Lung (tissue), 12 donors: Measurements from ENCODE around the gene POC1A. TPM values are rescaled to one million over a fixed set of nuclear protein-coding genes. Genes with fewer than 3 reads are reported as not detected.

Source experiments
- ATAC-seq: fragments of 200-7000 bp; cut with Tn5 transposase; one replicate; pipeline ENCODE4 v1.9.1; 2020; ENCODE audit warnings: moderate number of reproducible peaks; ENCODE audit not compliant: insufficient read depth, low FRiP score
- DNase-seq, 3 donors: peaks; one replicate each; pipeline ENCODE4 v3.0.0-alpha.2; 2013 to 2017
- H3K27ac ChIP-seq, 2 donors: one replicate each; pipeline ENCODE4 v1.5.1; 2013; ENCODE audit warnings: mild to moderate bottlenecking in 2 of 2, moderate library complexity in 2 of 2, control low read depth in 1 of 2, inconsistent platforms in 1 of 2, low read depth in 1 of 2, low read length in 1 of 2
- H3K27me3 ChIP-seq, 3 donors: one replicate each; pipeline ENCODE4 v1.5.1; 2013; ENCODE audit warnings: low read length in 2 of 3; ENCODE audit not compliant: control insufficient read depth in 3 of 3, insufficient read depth in 3 of 3
- H3K36me3 ChIP-seq, 4 donors: one replicate each; pipeline ENCODE4 v1.5.1; 2013; ENCODE audit warnings: low read length in 4 of 4, mild to moderate bottlenecking in 1 of 4, moderate library complexity in 1 of 4; ENCODE audit not compliant: control insufficient read depth in 4 of 4, insufficient read depth in 4 of 4
- H3K4me1 ChIP-seq, 5 donors: one replicate each; pipeline ENCODE4 v1.5.1; 2013; ENCODE audit warnings: low read length in 5 of 5, mild to moderate bottlenecking in 2 of 5, moderate library complexity in 1 of 5; ENCODE audit not compliant: control insufficient read depth in 5 of 5, insufficient read depth in 5 of 5
- H3K4me3 ChIP-seq: one replicate; pipeline ENCODE4 v1.5.1; 2013; ENCODE audit warnings: mild to moderate bottlenecking, control low read depth, moderate library complexity
- H3K9ac ChIP-seq, 2 donors: one replicate each; pipeline ENCODE4 v1.5.1; 2013; ENCODE audit warnings: low read length in 2 of 2, control low read depth in 1 of 2; ENCODE audit not compliant: insufficient read depth in 1 of 2
- H3K9me3 ChIP-seq, 4 donors: one replicate each; pipeline ENCODE4 v1.5.1; 2013; ENCODE audit warnings: low read length in 3 of 4, mild to moderate bottlenecking in 1 of 4, moderate library complexity in 1 of 4; ENCODE audit not compliant: control insufficient read depth in 4 of 4, insufficient read depth in 3 of 4
- WGBS, 2 donors: extraction: QIAGEN DNeasy Blood & Tissue Kit; methylation state at CpG; one replicate each; pipeline ENCODE4 v1.1.7; 2013; 5-methylcytosine and 5-hydroxymethylcytosine counted together
- polyA plus RNA-seq, 2 donors: library from polyadenylated mRNA; stranded (reverse); fragments of 200-250 nt; gene quantifications; one replicate each; pipeline ENCODE4 v1.2.1, GENCODE V29; 2013
- total RNA-seq, 2 donors: library from RNA; depleted of rRNA in 1 of 2; stranded (reverse); fragments of >200 nt in 1 of 2; gene quantifications; one replicate each; pipeline ENCODE4 v1.2.1, GENCODE V29; 2014 to 2021
- TF ChIP-seq, protein P1 (sequence below): IDR thresholded peaks from 2 replicates; pipeline ENCODE4 v1.5.1; 2012; ENCODE audit warnings: mild to moderate bottlenecking; ENCODE audit errors: control extremely low read depth, extremely low read depth
- donor health status: control.
- donor health status: control.
- donor health status: Bipolar disorder and iron deficiency.
- donor health status: healthy.
- donor health status: DM: yes; HTN: yes; CAD: no.

The POC1A gene
- total and polyA plus RNA-seq, 4 donors = 2.3 to 5.4 (median 4.0) TPM

DNA sequence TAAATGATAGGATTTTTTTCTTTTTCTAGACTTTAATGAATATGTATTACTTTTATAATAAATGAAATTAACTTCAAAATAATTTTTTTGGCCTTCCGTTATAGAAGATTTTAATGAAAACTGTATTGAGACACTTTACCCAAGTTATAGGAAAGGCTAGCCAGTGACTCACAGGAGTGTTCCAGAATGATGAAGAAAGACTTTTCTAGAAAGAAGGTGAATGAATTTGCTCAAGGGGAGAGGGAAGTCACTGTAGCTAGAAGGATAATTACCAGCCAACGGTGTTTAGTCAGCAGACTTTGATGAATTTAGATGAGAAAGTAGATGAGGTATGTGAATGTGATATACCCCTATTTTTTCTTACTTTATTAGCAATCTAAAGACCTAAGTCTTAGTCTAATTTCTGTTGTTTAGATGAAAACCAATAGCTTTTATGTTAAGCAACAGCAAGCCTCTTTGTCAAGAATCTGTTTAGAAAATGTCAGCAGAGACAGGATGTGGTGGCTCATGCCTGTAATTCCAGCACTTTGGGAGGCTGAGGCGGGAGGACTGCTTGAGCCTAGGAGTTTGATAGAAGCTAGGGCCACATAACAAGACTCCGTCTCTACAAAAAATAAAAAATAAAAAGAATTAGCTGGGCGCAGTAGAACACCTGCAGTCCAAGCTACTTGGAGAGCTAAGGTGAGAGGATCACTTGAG, 46.9 kb upstream of the POC1A start:
- ATAC-seq = no peak
- Histone ChIP-seq H3K9me3 (no peaks in the 10 kb centered on the region), H3K27ac (peak overlapping the region in 1 of 2 donors; percentile 66), H3K4me1 (peaks cover 12 to 29% (median 15%) of the 10 kb centered on the region in 5 donors), H3K36me3 (peaks cover 28 to 48% (median 38%) of the 10 kb centered on the region in 4 donors), H3K9ac (no peak overlapping the region), H3K4me3 (no peak overlapping the region), H3K27me3 (no peaks in the 10 kb centered on the region)
- DNase-seq = no peak
- TF ChIP-seq, protein P1, sequence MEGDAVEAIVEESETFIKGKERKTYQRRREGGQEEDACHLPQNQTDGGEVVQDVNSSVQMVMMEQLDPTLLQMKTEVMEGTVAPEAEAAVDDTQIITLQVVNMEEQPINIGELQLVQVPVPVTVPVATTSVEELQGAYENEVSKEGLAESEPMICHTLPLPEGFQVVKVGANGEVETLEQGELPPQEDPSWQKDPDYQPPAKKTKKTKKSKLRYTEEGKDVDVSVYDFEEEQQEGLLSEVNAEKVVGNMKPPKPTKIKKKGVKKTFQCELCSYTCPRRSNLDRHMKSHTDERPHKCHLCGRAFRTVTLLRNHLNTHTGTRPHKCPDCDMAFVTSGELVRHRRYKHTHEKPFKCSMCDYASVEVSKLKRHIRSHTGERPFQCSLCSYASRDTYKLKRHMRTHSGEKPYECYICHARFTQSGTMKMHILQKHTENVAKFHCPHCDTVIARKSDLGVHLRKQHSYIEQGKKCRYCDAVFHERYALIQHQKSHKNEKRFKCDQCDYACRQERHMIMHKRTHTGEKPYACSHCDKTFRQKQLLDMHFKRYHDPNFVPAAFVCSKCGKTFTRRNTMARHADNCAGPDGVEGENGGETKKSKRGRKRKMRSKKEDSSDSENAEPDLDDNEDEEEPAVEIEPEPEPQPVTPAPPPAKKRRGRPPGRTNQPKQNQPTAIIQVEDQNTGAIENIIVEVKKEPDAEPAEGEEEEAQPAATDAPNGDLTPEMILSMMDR = no peak
- 52 to 62% methylated on average over 5 of the region's 5 CpGs for WGBS, 2 donors

DNA sequence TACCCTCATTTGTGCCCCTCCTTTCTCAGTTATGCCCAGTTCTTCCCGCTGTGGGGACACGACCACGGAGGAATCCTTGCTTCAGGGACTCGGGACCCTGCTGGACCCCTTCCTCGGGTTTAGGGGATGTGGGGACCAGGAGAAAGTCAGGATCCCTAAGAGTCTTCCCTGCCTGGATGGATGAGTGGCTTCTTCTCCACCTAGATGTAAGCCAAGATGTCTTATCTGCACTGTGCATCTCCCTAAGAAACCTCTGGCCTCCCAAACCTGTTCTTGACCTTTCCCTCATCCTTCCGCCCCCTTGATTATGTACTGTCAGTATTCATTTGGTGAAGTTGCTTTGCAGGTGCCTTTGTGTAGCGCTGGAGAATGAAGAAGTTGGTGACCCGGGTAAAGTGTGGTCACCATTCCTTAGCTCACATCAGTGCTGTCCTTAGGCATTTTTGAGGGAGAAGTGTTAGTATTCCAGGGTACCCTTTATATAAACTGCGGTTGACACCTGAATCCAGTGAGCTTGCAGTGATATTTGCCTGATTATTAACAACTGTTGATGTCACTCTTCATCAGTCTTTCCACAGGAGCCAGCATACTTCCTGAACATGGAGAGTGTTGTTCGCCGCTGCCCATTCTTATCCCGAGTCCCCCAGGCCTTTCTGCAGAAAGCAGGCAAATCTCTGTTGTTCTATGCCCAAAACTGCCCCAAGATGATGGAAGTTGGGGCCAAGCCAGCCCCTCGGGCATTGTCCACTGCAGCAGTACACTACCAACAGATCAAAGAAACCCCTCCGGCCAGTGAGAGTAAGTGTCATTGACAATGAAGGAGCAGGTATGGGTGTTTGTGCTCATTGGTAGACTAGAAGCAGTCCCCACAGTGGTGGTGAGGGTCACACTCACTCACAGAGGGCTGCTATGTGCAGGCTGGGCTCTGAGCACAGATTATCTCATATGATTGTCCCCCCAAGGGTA, 44.7 kb upstream of the POC1A start:
- Histone ChIP-seq H3K9me3 (no peaks in the 10 kb centered on the region), H3K27ac (peak overlapping the region; percentile 86 to 90), H3K9ac (peak overlapping the region; percentile 45 to 85), H3K27me3 (no peaks in the 10 kb centered on the region), H3K36me3 (peaks cover 13 to 28% (median 19%) of the 10 kb centered on the region in 4 donors), H3K4me3 (peak overlapping the region; percentile 91), H3K4me1 (peaks cover 12 to 51% (median 33%) of the 10 kb centered on the region in 5 donors)
- DNase-seq (no peak), ATAC-seq (no peak)
- WGBS, 2 donors = 29 to 33% methylated on average over 14 of the region's 14 CpGs
- TF ChIP-seq, protein P1 = no peak

DNA sequence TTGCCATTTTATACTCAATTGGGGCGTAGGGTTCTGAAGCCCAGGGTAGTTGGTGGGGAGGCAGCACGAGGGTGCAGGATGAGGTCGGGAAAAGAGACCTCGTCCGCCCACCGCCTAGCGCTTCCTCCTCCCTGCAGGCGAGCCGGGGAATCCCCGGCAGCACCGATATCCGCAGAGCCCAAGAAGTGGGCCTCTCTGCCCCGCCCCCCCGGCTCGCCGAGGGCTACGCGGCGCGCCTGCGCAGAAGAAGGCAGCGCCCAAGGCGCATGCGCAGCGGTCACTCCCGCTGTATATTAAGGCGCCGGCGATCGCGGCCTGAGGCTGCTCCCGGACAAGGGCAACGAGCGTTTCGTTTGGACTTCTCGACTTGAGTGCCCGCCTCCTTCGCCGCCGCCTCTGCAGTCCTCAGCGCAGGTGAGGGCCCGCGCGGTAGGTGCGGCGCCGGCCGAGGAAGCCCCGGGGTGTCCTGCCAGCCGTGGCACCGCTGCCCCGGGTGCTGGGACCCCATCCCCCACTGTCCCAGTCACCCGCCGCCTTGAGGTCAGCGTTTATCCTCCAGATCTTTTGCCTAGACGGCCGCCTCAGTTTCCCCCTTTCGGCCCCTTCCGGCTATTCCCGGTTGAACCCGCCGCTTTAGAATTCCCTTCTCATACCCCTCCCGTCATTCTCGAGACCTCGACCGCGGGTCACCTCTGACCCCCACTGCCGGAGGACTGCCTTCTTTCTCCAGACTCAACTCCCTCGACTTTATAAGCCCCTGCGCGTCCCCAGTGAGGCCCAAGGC, 43.8 kb upstream of the POC1A start, which contains the start of gene ALAS1:
Gene ALAS1 (plus strand): TSS at position 319 of the 784 bp plus-strand sequence. CDS start 1,082 bp downstream, outside the sequence.
- Histone ChIP-seq H3K27ac (peak within 1 kb of the TSS; percentile 86 to 90), H3K9me3 (no peaks in the 10 kb centered on the region), H3K27me3 (no peaks in the 10 kb centered on the region), H3K4me1 (peaks cover 12 to 57% (median 37%) of the 10 kb centered on the region in 5 donors), H3K36me3 (peaks cover 5 to 21% (median 13%) of the 10 kb centered on the region in 4 donors), H3K4me3 (peak within 1 kb of the TSS; percentile 91), H3K9ac (peak within 1 kb of the TSS; percentile 45 to 85)
- DNase-seq (peak; percentile 95 to 97 (median 96)), ATAC-seq (peak; percentile 77)
- WGBS, 2 donors = 0 to 1% methylated on average over 65 to 71 of the region's 71 CpGs
- TF ChIP-seq, protein P1 = no peak
